ENCODE data around the gene BRD8. TPM values are rescaled to one million over a fixed set of nuclear protein-coding genes. Genes with fewer than 3 reads are reported as not detected.

The BRD8 gene
- total and polyA plus RNA-seq, 2 experiments from 2014 or later: 45.8 to 117 TPM

DNA sequence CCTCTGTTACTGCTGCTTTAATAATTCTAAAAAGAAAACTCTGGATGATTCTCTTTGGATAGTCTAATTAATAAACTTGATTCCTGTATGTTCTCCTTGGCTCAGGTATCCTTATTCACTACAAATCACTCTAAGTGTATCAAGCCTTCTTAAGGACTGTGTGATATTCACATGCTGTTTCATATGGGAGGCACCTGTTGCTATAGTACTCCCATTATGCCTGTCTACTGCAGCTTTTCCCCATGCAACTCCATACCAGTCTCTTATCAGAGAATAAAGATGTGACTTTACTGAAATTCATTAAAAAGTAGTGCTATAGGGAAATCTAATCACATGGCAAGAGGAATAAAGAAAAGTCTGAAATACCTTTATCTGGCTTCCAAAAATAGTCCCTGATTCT lies 14.7 kb downstream of the BRD8 start:
- Histone ChIP-seq H3K27me3 (ENCODE audit: insufficient read depth) (no peaks in the 10 kb centered on the region), H3K4me2 (no peak overlapping the region), H3F3A (replicated peaks; ENCODE audit: low read depth) (no peaks in the 10 kb centered on the region), H3K27ac (ENCODE audit: low read depth) (no peak overlapping the region), H3K9me2 (ENCODE audit: insufficient read depth) (no peaks in the 10 kb centered on the region), H2AFZ (no peak overlapping the region), H3K36me3 (ENCODE audit: insufficient read depth) (peaks cover 92% of the 10 kb centered on the region), H3K4me1 (ENCODE audit: insufficient read depth) (no peaks in the 10 kb centered on the region), H3K4me3 (no peak overlapping the region), H4K20me1 (replicated peaks; ENCODE audit: insufficient read depth) (peaks cover 16% of the 10 kb centered on the region; the same call in 1 of the 2 replicates), H3K79me2 (replicated peaks; ENCODE audit: insufficient read depth) (no peaks in the 10 kb centered on the region)
- H3K36me3 Mint-ChIP-seq (ENCODE audit: low read depth): peaks cover 93% of the 10 kb centered on the region
- DNase-seq (ENCODE audit: low spot score) (no peak), ATAC-seq (no peak)
- H3K27me3 Mint-ChIP-seq (ENCODE audit: insufficient read depth, low read depth, poor library complexity): peaks cover 1% of the 10 kb centered on the region
- no peaks in the 10 kb centered on the region for H3K4me1 Mint-ChIP-seq
- no peak overlapping the region for H3K4me3 Mint-ChIP-seq
- H3K9me3 Mint-ChIP-seq: no peaks in the 10 kb centered on the region
- no peak overlapping the region for H3K27ac Mint-ChIP-seq
- no peak for TF ChIP-seq ZNF331 (CRISPR knock-in tag; IDR thresholded peaks at IDR 0.05; ENCODE audit: low read depth)
- TF ChIP-seq EZH2 (IDR thresholded peaks at IDR 0.05; ENCODE audit: low read depth, unreplicated experiment): no peak
- TF ChIP-seq ZNF114 (CRISPR knock-in tag; IDR thresholded peaks at IDR 0.05): no peak
- no peak for TF ChIP-seq CREB1 (CRISPR knock-in tag; IDR thresholded peaks at IDR 0.05; ENCODE audit: low read depth)
- TF ChIP-seq POLR2AphosphoS5 (IDR thresholded peaks at IDR 0.05; ENCODE audit: low read depth): no peak

DNA sequence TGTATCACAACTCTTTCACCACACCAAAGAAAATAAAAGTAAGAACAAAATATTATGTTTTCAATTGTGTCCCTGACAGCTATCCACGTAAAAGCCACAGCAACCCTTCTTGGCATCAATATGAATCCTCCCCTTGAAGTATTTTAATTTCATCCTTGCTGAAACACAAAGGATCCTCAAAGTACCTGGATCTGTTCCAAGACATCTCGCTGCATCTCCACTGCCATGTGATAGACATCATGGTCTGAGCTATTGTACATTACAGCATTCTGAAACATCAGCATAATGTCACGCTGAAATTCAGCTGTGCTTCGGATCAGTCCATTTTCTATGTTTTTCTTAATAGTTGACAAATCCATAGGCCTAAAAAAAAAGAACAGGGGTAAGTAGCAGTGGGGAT lies 17.7 kb downstream of the BRD8 start:
- DNase-seq (ENCODE audit: low spot score) (no peak), ATAC-seq (no peak)
- H3K4me3 Mint-ChIP-seq: no peak overlapping the region
- Histone ChIP-seq H3K27me3 (ENCODE audit: insufficient read depth) (no peaks in the 10 kb centered on the region), H3K4me1 (ENCODE audit: insufficient read depth) (no peaks in the 10 kb centered on the region), H2AFZ (no peak overlapping the region), H3F3A (replicated peaks; ENCODE audit: low read depth) (no peaks in the 10 kb centered on the region), H4K20me1 (replicated peaks; ENCODE audit: insufficient read depth) (peaks cover 6% of the 10 kb centered on the region), H3K9me2 (ENCODE audit: insufficient read depth) (no peaks in the 10 kb centered on the region), H3K79me2 (replicated peaks; ENCODE audit: insufficient read depth) (no peaks in the 10 kb centered on the region), H3K27ac (ENCODE audit: low read depth) (no peak overlapping the region), H3K36me3 (ENCODE audit: insufficient read depth) (peaks cover 84% of the 10 kb centered on the region), H3K4me2 (no peak overlapping the region), H3K4me3 (no peak overlapping the region)
- peaks cover 1% of the 10 kb centered on the region for H3K27me3 Mint-ChIP-seq (ENCODE audit: insufficient read depth, low read depth, poor library complexity)
- no peaks in the 10 kb centered on the region for H3K9me3 Mint-ChIP-seq
- no peak overlapping the region for H3K27ac Mint-ChIP-seq
- H3K36me3 Mint-ChIP-seq (ENCODE audit: low read depth): peaks cover 92% of the 10 kb centered on the region
- H3K4me1 Mint-ChIP-seq: no peaks in the 10 kb centered on the region
- TF ChIP-seq, protein P1, sequence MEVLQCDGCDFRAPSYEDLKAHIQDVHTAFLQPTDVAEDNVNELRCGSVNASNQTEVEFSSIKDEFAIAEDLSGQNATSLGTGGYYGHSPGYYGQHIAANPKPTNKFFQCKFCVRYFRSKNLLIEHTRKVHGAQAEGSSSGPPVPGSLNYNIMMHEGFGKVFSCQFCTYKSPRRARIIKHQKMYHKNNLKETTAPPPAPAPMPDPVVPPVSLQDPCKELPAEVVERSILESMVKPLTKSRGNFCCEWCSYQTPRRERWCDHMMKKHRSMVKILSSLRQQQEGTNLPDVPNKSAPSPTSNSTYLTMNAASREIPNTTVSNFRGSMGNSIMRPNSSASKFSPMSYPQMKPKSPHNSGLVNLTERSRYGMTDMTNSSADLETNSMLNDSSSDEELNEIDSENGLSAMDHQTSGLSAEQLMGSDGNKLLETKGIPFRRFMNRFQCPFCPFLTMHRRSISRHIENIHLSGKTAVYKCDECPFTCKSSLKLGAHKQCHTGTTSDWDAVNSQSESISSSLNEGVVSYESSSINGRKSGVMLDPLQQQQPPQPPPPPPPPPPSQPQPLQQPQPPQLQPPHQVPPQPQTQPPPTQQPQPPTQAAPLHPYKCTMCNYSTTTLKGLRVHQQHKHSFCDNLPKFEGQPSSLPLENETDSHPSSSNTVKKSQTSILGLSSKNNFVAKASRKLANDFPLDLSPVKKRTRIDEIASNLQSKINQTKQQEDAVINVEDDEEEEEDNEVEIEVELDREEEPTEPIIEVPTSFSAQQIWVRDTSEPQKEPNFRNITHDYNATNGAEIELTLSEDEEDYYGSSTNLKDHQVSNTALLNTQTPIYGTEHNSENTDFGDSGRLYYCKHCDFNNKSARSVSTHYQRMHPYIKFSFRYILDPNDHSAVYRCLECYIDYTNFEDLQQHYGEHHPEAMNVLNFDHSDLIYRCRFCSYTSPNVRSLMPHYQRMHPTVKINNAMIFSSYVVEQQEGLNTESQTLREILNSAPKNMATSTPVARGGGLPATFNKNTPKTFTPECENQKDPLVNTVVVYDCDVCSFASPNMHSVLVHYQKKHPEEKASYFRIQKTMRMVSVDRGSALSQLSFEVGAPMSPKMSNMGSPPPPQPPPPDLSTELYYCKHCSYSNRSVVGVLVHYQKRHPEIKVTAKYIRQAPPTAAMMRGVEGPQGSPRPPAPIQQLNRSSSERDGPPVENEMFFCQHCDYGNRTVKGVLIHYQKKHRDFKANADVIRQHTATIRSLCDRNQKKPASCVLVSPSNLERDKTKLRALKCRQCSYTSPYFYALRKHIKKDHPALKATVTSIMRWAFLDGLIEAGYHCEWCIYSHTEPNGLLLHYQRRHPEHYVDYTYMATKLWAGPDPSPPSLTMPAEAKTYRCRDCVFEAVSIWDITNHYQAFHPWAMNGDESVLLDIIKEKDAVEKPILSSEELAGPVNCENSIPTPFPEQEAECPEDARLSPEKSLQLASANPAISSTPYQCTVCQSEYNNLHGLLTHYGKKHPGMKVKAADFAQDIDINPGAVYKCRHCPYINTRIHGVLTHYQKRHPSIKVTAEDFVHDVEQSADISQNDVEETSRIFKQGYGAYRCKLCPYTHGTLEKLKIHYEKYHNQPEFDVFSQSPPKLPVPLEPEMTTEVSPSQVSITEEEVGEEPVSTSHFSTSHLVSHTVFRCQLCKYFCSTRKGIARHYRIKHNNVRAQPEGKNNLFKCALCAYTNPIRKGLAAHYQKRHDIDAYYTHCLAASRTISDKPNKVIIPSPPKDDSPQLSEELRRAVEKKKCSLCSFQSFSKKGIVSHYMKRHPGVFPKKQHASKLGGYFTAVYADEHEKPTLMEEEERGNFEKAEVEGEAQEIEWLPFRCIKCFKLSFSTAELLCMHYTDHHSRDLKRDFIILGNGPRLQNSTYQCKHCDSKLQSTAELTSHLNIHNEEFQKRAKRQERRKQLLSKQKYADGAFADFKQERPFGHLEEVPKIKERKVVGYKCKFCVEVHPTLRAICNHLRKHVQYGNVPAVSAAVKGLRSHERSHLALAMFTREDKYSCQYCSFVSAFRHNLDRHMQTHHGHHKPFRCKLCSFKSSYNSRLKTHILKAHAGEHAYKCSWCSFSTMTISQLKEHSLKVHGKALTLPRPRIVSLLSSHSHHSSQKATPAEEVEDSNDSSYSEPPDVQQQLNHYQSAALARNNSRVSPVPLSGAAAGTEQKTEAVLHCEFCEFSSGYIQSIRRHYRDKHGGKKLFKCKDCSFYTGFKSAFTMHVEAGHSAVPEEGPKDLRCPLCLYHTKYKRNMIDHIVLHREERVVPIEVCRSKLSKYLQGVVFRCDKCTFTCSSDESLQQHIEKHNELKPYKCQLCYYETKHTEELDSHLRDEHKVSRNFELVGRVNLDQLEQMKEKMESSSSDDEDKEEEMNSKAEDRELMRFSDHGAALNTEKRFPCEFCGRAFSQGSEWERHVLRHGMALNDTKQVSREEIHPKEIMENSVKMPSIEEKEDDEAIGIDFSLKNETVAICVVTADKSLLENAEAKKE (CRISPR knock-in tag; IDR thresholded peaks at IDR 0.05): no peak
- TF ChIP-seq STAT1 (IDR thresholded peaks at IDR 0.05; ENCODE audit: unreplicated experiment): no peak
- TF ChIP-seq, protein P2, sequence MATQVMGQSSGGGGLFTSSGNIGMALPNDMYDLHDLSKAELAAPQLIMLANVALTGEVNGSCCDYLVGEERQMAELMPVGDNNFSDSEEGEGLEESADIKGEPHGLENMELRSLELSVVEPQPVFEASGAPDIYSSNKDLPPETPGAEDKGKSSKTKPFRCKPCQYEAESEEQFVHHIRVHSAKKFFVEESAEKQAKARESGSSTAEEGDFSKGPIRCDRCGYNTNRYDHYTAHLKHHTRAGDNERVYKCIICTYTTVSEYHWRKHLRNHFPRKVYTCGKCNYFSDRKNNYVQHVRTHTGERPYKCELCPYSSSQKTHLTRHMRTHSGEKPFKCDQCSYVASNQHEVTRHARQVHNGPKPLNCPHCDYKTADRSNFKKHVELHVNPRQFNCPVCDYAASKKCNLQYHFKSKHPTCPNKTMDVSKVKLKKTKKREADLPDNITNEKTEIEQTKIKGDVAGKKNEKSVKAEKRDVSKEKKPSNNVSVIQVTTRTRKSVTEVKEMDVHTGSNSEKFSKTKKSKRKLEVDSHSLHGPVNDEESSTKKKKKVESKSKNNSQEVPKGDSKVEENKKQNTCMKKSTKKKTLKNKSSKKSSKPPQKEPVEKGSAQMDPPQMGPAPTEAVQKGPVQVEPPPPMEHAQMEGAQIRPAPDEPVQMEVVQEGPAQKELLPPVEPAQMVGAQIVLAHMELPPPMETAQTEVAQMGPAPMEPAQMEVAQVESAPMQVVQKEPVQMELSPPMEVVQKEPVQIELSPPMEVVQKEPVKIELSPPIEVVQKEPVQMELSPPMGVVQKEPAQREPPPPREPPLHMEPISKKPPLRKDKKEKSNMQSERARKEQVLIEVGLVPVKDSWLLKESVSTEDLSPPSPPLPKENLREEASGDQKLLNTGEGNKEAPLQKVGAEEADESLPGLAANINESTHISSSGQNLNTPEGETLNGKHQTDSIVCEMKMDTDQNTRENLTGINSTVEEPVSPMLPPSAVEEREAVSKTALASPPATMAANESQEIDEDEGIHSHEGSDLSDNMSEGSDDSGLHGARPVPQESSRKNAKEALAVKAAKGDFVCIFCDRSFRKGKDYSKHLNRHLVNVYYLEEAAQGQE (IDR thresholded peaks at IDR 0.05; ENCODE audit: unreplicated experiment): no peak
- TF ChIP-seq ZNF331 (CRISPR knock-in tag; IDR thresholded peaks at IDR 0.05; ENCODE audit: low read depth): no peak
- no peak for TF ChIP-seq JUNB (IDR thresholded peaks at IDR 0.05; ENCODE audit: unreplicated experiment)
- TF ChIP-seq, protein P3, sequence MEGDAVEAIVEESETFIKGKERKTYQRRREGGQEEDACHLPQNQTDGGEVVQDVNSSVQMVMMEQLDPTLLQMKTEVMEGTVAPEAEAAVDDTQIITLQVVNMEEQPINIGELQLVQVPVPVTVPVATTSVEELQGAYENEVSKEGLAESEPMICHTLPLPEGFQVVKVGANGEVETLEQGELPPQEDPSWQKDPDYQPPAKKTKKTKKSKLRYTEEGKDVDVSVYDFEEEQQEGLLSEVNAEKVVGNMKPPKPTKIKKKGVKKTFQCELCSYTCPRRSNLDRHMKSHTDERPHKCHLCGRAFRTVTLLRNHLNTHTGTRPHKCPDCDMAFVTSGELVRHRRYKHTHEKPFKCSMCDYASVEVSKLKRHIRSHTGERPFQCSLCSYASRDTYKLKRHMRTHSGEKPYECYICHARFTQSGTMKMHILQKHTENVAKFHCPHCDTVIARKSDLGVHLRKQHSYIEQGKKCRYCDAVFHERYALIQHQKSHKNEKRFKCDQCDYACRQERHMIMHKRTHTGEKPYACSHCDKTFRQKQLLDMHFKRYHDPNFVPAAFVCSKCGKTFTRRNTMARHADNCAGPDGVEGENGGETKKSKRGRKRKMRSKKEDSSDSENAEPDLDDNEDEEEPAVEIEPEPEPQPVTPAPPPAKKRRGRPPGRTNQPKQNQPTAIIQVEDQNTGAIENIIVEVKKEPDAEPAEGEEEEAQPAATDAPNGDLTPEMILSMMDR (conservative IDR thresholded peaks at IDR 0.05; ENCODE audit: low read depth in 2 of 2): no peak
- no peak for TF ChIP-seq EZH2 (IDR thresholded peaks at IDR 0.05; ENCODE audit: low read depth, unreplicated experiment)
